Mesodermal cell (in vitro differentiated cells): ENCODE data around the gene CHAF1A.

Experiments
- H3K27ac ChIP-seq: 2 replicates; pipeline ENCODE4 v1.7.0; 2013; ENCODE audit warnings: mild to moderate bottlenecking, low read depth, low read length, moderate library complexity; ENCODE audit not compliant: severe bottlenecking
- H3K36me3 ChIP-seq: 2 replicates; pipeline ENCODE4 v1.7.1; 2013; ENCODE audit warnings: mild to moderate bottlenecking, low read length, moderate library complexity; ENCODE audit not compliant: control insufficient read depth, insufficient read depth
- H3K4me1 ChIP-seq: one replicate; pipeline ENCODE4 v1.7.1; 2013; ENCODE audit warnings: mild to moderate bottlenecking, low read length; ENCODE audit not compliant: insufficient read depth, control insufficient read depth, poor library complexity, severe bottlenecking
- H3K4me3 ChIP-seq: 2 replicates; pipeline ENCODE4 v1.7.0; 2013; ENCODE audit warnings: low read length, control low read depth, mild to moderate bottlenecking; ENCODE audit not compliant: insufficient read depth, poor library complexity, severe bottlenecking; ENCODE audit errors: extremely low read depth
- H3K9me3 ChIP-seq: 2 replicates; pipeline ENCODE4 v1.7.1; 2013; ENCODE audit warnings: mild to moderate bottlenecking, low read length, moderate library complexity; ENCODE audit not compliant: control insufficient read depth
- WGBS, 2 experiments: methylation state at CpG; one replicate each; pipeline ENCODE4 v1.1.5; 2013; ENCODE audit warnings: missing lambda C conversion rate in 2 of 2; ENCODE audit not compliant: insufficient coverage in 2 of 2; 5-methylcytosine and 5-hydroxymethylcytosine counted together

CHAF1A gene

GRCh38 chr19:4443966-4444764, 41.7 kb downstream of the CHAF1A start:
- no peak overlapping the region for H3K4me3 ChIP-seq
- H3K36me3 ChIP-seq = peaks cover 89% of the 10 kb centered on the region
- H3K9me3 ChIP-seq = no peaks in the 10 kb centered on the region
- 90 to 91% methylated on average over 17 to 20 of the region's 20 CpGs for WGBS, 2 experiments
- H3K27ac ChIP-seq = no peak overlapping the region
- no peaks in the 10 kb centered on the region for H3K4me1 ChIP-seq

GRCh38 chr19:4444765-4445741, 42.6 kb downstream of the CHAF1A start:
- 91 to 94% methylated on average over 29 to 31 of the region's 36 CpGs for WGBS, 2 experiments
- Histone ChIP-seq H3K9me3 (no peaks in the 10 kb centered on the region), H3K36me3 (peaks cover 88% of the 10 kb centered on the region), H3K27ac (no peak overlapping the region), H3K4me3 (no peak overlapping the region), H3K4me1 (no peaks in the 10 kb centered on the region)

- no peak overlapping the region for H3K27ac ChIP-seq
- no peaks in the 10 kb centered on the region for H3K9me3 ChIP-seq
- H3K36me3 ChIP-seq = peaks cover 85% of the 10 kb centered on the region
- no peak overlapping the region for H3K4me3 ChIP-seq
- no peaks in the 10 kb centered on the region for H3K4me1 ChIP-seq
- 96% methylated on average over 45 to 53 of the region's 58 CpGs for WGBS, 2 experiments
Measured at GRCh38 chr19:4445963-4446703, 43.7 kb downstream of the CHAF1A start.

GRCh38 chr19:4446704-4447200, 44.3 kb downstream of the CHAF1A start:
- H3K4me3 ChIP-seq = no peak overlapping the region
- H3K9me3 ChIP-seq = no peaks in the 10 kb centered on the region
- 92% methylated on average over 11 to 12 of the region's 15 CpGs for WGBS, 2 experiments
- H3K27ac ChIP-seq = no peak overlapping the region
- no peaks in the 10 kb centered on the region for H3K4me1 ChIP-seq
- peaks cover 88% of the 10 kb centered on the region for H3K36me3 ChIP-seq

- no peak overlapping the region for H3K4me3 ChIP-seq
- no peak overlapping the region for H3K27ac ChIP-seq
- H3K4me1 ChIP-seq = no peaks in the 10 kb centered on the region
- H3K36me3 ChIP-seq = peaks cover 89% of the 10 kb centered on the region
- no peaks in the 10 kb centered on the region for H3K9me3 ChIP-seq
- 96 to 98% methylated on average over 21 to 22 of the region's 28 CpGs for WGBS, 2 experiments
Measured at GRCh38 chr19:4447327-4448146, 45.1 kb downstream of the CHAF1A start.

GRCh38 chr19:4448147-4448985, 45.9 kb downstream of the CHAF1A start:
- no peak overlapping the region for H3K4me3 ChIP-seq
- H3K4me1 ChIP-seq = no peaks in the 10 kb centered on the region
- WGBS, 2 experiments = 90 to 92% methylated on average over 26 to 28 of the region's 30 CpGs
- no peak overlapping the region for H3K27ac ChIP-seq
- peaks cover 90% of the 10 kb centered on the region for H3K36me3 ChIP-seq
- H3K9me3 ChIP-seq = no peaks in the 10 kb centered on the region

GRCh38 chr19:4449022-4449638, 46.7 kb downstream of the CHAF1A start:
- peaks cover 90% of the 10 kb centered on the region for H3K36me3 ChIP-seq
- no peaks in the 10 kb centered on the region for H3K9me3 ChIP-seq
- no peaks in the 10 kb centered on the region for H3K4me1 ChIP-seq
- no peak overlapping the region for H3K4me3 ChIP-seq
- no peak overlapping the region for H3K27ac ChIP-seq
- 95 to 96% methylated on average over 22 to 24 of the region's 24 CpGs for WGBS, 2 experiments

GRCh38 chr19:4449639-4450028, 47.2 kb downstream of the CHAF1A start:
- H3K4me3 ChIP-seq = no peak overlapping the region
- 90 to 95% methylated on average over 8 to 9 of the region's 9 CpGs for WGBS, 2 experiments

More at GRCh38 chr19:4449639-4450028, 47.2 kb downstream of the CHAF1A start:
- Histone ChIP-seq H3K36me3 (peaks cover 85% of the 10 kb centered on the region), H3K4me1 (peaks cover 1% of the 10 kb centered on the region), H3K27ac (no peak overlapping the region), H3K9me3 (no peaks in the 10 kb centered on the region)
